ENCODE measurements around the gene DDIT4.

GRCh38 chr10:72297281-72297804 is 23.6 kb downstream of the DDIT4 start:
- no peak for TF ChIP-seq CTCF (IDR thresholded peaks at IDR 0.05)
- TF ChIP-seq POLR2A (IDR thresholded peaks at IDR 0.05), result no peak

Data from lower leg skin (tissue), 3 donors.